DOHH2 (cell line): ENCODE data around the gene RNF4.
"Not testable (repeated sequence)": the region's sequence is repeated elsewhere in the genome, so short reads cannot be mapped to it uniquely, and the experiment has no call there.

Experiments
- H3F3A ChIP-seq: fragments of 200-600 bp; sonication (generic), shearing (Covaris generic); 2 replicates; pipeline ENCODE4 v1.6.0; 2016; ENCODE audit warnings: antibody characterized with exemption, mild to moderate bottlenecking; ENCODE audit not compliant: control insufficient read depth, insufficient read depth
- H3K27ac ChIP-seq: fragments of 200-600 bp; sonication (generic); 2 replicates; pipeline ENCODE4 v1.5.1; 2014; ENCODE audit warnings: low read depth, mild to moderate bottlenecking, low read length, moderate library complexity
- H3K27me3 ChIP-seq: fragments of 200-600 bp; sonication (generic); 2 replicates; pipeline ENCODE4 v1.6.1; 2014; ENCODE audit warnings: mild to moderate bottlenecking, low read length, mixed read lengths; ENCODE audit not compliant: control insufficient read depth
- H3K36me3 ChIP-seq: fragments of 200-600 bp; sonication (generic); 2 replicates; pipeline ENCODE4 v1.6.1; 2014; ENCODE audit warnings: mild to moderate bottlenecking, low read length, moderate library complexity, mixed read lengths; ENCODE audit not compliant: control insufficient read depth
- H3K4me1 ChIP-seq: fragments of 200-600 bp; sonication (generic); 2 replicates; pipeline ENCODE4 v1.6.1; 2014; ENCODE audit warnings: mild to moderate bottlenecking, low read length, mixed read lengths; ENCODE audit not compliant: control insufficient read depth
- H3K4me2 ChIP-seq: fragments of 200-600 bp; sonication (generic); 2 replicates; pipeline ENCODE4 v1.6.0; 2014; ENCODE audit warnings: mild to moderate bottlenecking, low read length, moderate library complexity
- H3K4me3 ChIP-seq: fragments of 200-600 bp; sonication (generic); 2 replicates; pipeline ENCODE4 v1.5.1; 2014; ENCODE audit warnings: mild to moderate bottlenecking, low read length, mixed read lengths
- H3K79me2 ChIP-seq: fragments of 200-600 bp; sonication (generic); 2 replicates; pipeline ENCODE4 v1.6.1; 2014; ENCODE audit warnings: mild to moderate bottlenecking, low read length, mixed read lengths; ENCODE audit not compliant: control insufficient read depth
- H3K9me2 ChIP-seq: fragments of 200-600 bp; sonication (generic); replicated peaks from 2 replicates; pipeline ENCODE4 v1.6.1; 2014; ENCODE audit warnings: mild to moderate bottlenecking, low read length, mixed read lengths; ENCODE audit not compliant: control insufficient read depth
- H3K9me3 ChIP-seq: fragments of 200-600 bp; sonication (generic); 2 replicates; pipeline ENCODE4 v1.6.1; 2014; ENCODE audit warnings: antibody characterized with exemption, low read length, mixed read lengths; ENCODE audit not compliant: control insufficient read depth, insufficient read depth
- H4K20me1 ChIP-seq: fragments of 200-600 bp; sonication (generic); 2 replicates; pipeline ENCODE4 v1.6.0; 2014; ENCODE audit warnings: low read depth, mild to moderate bottlenecking, antibody characterized with exemption, low read length, moderate library complexity; ENCODE audit not compliant: control insufficient read depth, insufficient read depth
- CTCF ChIP-seq: fragments of 200-600 bp; sonication (generic); IDR thresholded peaks from one replicate; pipeline ENCODE4 v1.5.1; 2014; ENCODE audit warnings: antibody characterized with exemption, mild to moderate bottlenecking, low read depth, low read length; ENCODE audit not compliant: poor library complexity, severe bottlenecking
- EZH2phosphoT487 ChIP-seq: fragments of 200-600 bp; sonication (generic); IDR thresholded peaks from 2 replicates; pipeline ENCODE4 v1.6.1; 2017; ENCODE audit warnings: borderline replicate concordance, mild to moderate bottlenecking, antibody characterized with exemption, low read length, moderate library complexity, mixed read lengths

The RNF4 gene

GRCh38 chr4:2545321-2546013 is 76.6 kb downstream of the RNF4 start:
- TF ChIP-seq CTCF: no peak
- no peak for TF ChIP-seq EZH2phosphoT487
- H3K4me1 ChIP-seq: peaks cover 5% of the 10 kb centered on the region; the same call in 1 of the 2 replicates
- no peak overlapping the region for H3K27ac ChIP-seq
- H3K27me3 ChIP-seq: no peaks in the 10 kb centered on the region
- no peaks in the 10 kb centered on the region for H3K9me2 ChIP-seq
- no peaks in the 10 kb centered on the region for H3K9me3 ChIP-seq
- H3F3A ChIP-seq: no peaks in the 10 kb centered on the region
- peaks cover 7% of the 10 kb centered on the region for H3K36me3 ChIP-seq
- peaks cover 8% of the 10 kb centered on the region; the same call in 1 of the 2 replicates for H4K20me1 ChIP-seq
- H3K79me2 ChIP-seq: peaks cover 98% of the 10 kb centered on the region
- no peak overlapping the region for H3K4me2 ChIP-seq
- H3K4me3 ChIP-seq: no peak overlapping the region

GRCh38 chr4:2546286-2546823 is 77.4 kb downstream of the RNF4 start:
- H3K4me2 ChIP-seq: no peak overlapping the region
- H3K27ac ChIP-seq: no peak overlapping the region
- peaks cover 7% of the 10 kb centered on the region for H3K36me3 ChIP-seq
- no peaks in the 10 kb centered on the region for H3K9me3 ChIP-seq
- H3K4me1 ChIP-seq: peaks cover 5% of the 10 kb centered on the region; the same call in 1 of the 2 replicates
- peaks cover 8% of the 10 kb centered on the region; the same call in 1 of the 2 replicates for H4K20me1 ChIP-seq
- H3K4me3 ChIP-seq: no peak overlapping the region
- TF ChIP-seq CTCF (no peak), EZH2phosphoT487 (no peak)
- H3K79me2 ChIP-seq: peaks cover 96% of the 10 kb centered on the region
- H3F3A ChIP-seq: no peaks in the 10 kb centered on the region
- no peaks in the 10 kb centered on the region for H3K27me3 ChIP-seq
- no peaks in the 10 kb centered on the region for H3K9me2 ChIP-seq

GRCh38 chr4:2546961-2547691 is 78.2 kb downstream of the RNF4 start:
- not testable (repeated sequence) for H3K4me2 ChIP-seq, H3K9me3 ChIP-seq, H4K20me1 ChIP-seq, H3K27me3 ChIP-seq, H3K4me1 ChIP-seq, H3K36me3 ChIP-seq, H3K9me2 ChIP-seq, H3K4me3 ChIP-seq, H3F3A ChIP-seq, H3K27ac ChIP-seq
- H3K79me2 ChIP-seq: peaks cover 96% of the 10 kb centered on the region

- Histone ChIP-seq H3K4me3 (no peak overlapping the region), H3K4me2 (no peak overlapping the region), H3K9me2 (no peaks in the 10 kb centered on the region), H4K20me1 (peaks cover 13% of the 10 kb centered on the region; the same call in 1 of the 2 replicates), H3K9me3 (no peaks in the 10 kb centered on the region), H3K36me3 (no peaks in the 10 kb centered on the region), H3K4me1 (peaks cover 5% of the 10 kb centered on the region; the same call in 1 of the 2 replicates), H3K27me3 (no peaks in the 10 kb centered on the region), H3F3A (no peaks in the 10 kb centered on the region), H3K79me2 (peaks cover 96% of the 10 kb centered on the region), H3K27ac (no peak overlapping the region)
- no peak for TF ChIP-seq CTCF
- TF ChIP-seq EZH2phosphoT487: no peak
Observed at GRCh38 chr4:2551118-2551517, 82.2 kb downstream of the RNF4 start.
